ENCODE measurements around the gene KCTD10.

GRCh38 chr12:109444259-109444658, 32.8 kb downstream of the KCTD10 start:
- no peak for TF ChIP-seq CTCF (IDR thresholded peaks at IDR 0.05)
- no peak for TF ChIP-seq TCF7L2 (IDR thresholded peaks at IDR 0.05; ENCODE audit: low read depth, low read length)
- TF ChIP-seq REST (IDR thresholded peaks at IDR 0.05; ENCODE audit: insufficient read depth in 1 of 2, low read depth in 2 of 2, low read length in 1 of 2): no peak
- TF ChIP-seq POLR2AphosphoS5 (IDR thresholded peaks at IDR 0.05; ENCODE audit: low read depth, low read length): no peak
- TF ChIP-seq SIN3A (IDR thresholded peaks at IDR 0.05; ENCODE audit: borderline replicate concordance, insufficient read depth, low read depth, low read length): no peak

Data from Panc1 (cell line).